NCI-H748 (cell line): ENCODE measurements around the gene CDC14C.
"Not testable (repeated sequence)": the region's sequence is repeated elsewhere in the genome, so short reads cannot be mapped to it uniquely, and the experiment has no call there.

ENCODE experiments used
- DNase-seq: peaks from one replicate; lab custom pipeline; 2025; ENCODE audit not compliant: unreplicated experiment; lab: John Stamatoyannopoulos, UW

The CDC14C gene

DNA sequence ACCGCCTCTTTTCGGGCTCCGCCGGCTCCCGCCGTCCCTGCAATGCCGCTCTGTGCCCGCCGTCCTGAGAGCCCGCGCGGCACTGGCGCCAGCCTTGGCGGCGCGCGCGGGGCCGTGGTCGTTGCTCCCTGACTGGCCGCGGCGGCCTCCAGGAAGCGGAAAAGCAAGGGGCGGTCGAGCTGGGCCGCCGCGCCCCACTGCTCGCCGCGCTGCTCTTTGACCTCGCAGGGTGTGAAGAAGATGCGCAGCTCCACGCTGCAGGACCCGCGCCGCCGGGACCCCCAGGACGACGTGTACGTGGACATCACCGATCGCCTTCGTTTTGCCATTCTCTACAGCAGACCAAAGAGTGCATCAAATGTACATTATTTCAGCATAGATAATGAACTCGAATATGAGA is at the start of gene CDC14C:
CDC14C (plus strand) TSS at position 115 of the 400 bp plus-strand sequence; CDS start at position 241, 126 bp downstream.
- DNase-seq = no peak

DNA sequence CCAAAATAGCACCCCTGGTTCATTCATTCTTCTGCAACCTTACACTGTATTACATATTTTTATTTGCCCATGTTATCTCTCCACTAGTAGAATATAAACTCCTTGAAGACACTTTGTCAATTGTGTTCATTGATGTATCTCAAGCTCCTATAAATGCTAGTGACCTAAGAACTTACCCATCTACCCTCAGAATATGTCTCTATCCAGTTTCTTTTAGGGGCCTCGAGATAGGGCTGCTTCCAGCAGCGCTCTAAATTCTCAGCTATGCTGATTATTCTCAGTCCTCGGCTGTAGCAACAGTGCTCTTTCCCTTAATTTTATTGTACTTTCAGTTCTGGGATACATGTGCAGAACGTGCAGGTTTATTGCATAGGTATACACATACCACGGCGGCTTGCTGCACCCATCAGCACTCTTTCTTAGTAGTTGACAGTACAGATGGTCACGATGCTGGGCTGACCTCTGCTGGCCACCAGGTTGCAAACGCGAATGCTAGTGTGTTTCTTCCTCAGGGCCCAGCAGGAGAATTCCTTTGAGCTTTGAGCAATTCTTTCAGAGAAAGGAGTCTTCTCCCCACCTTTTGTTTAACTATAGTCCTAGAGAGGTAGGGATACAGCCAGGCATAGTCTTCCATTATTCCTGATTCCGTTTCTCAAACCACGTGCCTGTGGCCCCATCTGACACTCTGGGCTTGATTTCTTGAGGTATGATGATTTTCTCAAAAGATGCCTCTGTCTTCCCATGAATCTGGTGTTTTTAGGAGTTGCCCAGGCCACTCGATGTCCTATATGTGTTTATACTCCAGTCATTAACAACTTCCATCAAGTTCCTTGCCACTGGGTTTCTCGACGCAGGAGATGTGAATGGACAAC is 49.1 kb upstream of the CDC14C start:
- DNase-seq = peak; percentile 87

GRCh38 chr7:48876087-48876486 is 48.3 kb upstream of the CDC14C start:
- DNase-seq = no peak

DNA sequence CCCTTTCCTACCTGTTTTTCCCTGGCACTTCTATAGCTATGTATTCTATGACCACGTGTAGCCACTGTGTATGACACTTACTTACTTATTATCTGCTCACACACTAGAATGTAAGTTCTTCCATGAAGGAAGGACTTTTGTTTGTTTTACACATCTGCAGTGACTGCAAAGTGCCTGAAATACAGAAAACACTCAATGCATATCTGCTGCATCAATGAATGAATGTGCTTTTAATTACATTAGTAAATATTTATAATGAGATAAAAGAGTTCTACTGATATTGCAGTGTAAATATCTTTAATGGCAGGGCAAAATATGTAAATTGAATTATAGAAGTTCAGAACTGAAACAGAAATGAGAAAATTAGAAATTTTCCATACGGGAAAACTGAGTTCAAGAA is 43.5 kb upstream of the CDC14C start:
- DNase-seq = peak; percentile 35

- DNase-seq = no peak
Observed at GRCh38 chr7:48887500-48887899, 36.8 kb upstream of the CDC14C start.

- DNase-seq = no peak
Observed at GRCh38 chr7:48894574-48894973, 29.8 kb upstream of the CDC14C start.

GRCh38 chr7:48899932-48900331 is 24.4 kb upstream of the CDC14C start:
- DNase-seq = no peak

GRCh38 chr7:48901966-48902365 is 22.4 kb upstream of the CDC14C start:
- DNase-seq = no peak

DNA sequence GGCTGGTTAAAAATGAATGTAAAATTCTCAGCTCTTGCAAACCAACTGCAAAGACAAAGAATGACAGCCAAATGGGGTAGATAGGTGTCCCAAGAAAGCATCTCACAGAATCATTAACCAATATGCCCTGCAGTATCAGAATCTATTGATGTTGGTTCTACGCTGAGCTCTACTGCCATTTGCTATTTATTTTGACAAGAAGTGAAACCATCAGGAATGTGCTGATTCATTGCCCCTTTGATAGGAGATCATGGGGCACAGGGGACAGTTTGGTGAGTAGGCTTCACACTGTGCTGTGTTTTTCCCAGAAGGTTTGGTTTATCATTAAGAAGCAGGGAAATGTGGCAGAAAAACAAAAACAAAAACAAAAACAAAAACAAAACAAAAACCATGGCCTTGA is 19.4 kb upstream of the CDC14C start:
- DNase-seq = no peak

GRCh38 chr7:48905686-48906085 is 18.7 kb upstream of the CDC14C start:
- DNase-seq = not testable (repeated sequence)

DNA sequence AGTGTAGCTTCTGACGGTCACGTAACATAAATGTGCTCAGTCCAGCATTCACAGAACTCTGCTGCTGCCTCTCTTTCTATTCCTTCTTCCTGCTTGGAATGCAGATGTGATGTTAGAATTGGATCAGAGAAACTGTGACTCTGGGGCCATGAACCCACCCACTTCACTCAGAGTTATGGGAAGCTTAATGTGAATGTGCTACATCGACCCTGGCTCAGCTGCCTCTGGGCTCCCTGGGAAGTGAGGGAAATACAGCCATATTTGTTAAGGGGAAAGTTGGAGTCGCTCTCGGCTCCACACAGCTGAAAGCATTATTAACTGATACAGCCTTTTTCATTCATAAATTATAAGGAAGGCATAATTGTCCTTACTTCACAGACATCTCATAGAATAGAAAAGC is 14.5 kb upstream of the CDC14C start:
- not testable (repeated sequence) for DNase-seq

GRCh38 chr7:48931481-48931880 is 7.1 kb downstream of the CDC14C start:
- no peak for DNase-seq

DNA sequence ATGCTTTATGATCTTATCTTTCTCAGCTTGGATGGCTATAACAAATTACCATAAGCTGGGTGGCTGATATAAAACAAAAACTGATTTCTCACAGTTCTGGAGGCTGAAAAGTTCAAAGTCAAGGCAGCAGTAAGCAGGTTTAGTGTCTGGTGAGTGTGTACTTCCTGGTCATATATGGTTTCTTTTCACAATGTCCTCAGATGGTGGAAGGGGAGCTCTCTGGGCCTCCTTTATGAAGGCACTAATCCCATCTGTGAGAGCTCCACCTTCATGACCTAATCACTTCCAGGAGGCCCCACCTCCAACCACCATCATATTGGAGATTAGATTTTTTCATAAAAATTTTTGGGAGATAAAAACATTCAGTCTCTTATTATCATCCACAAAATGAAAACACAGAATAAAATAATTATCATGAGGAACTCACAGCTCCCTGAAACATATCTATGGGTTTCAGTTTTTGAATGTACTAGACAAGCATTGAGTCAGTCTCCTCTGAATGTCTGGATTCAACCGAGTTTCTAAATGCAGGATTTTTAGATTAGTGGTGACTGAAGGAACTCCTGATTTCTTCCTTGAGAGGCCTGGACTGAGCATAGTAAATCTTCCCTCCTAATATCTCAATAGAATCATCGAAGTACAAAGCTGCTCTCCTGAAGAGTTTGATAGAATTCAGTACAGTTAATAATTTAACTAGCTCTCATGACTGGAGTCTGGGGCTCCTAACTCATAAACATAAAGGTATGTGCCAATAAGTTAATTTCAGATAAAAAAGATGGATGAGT is 8.0 kb downstream of the CDC14C start:
- DNase-seq = no peak

DNA sequence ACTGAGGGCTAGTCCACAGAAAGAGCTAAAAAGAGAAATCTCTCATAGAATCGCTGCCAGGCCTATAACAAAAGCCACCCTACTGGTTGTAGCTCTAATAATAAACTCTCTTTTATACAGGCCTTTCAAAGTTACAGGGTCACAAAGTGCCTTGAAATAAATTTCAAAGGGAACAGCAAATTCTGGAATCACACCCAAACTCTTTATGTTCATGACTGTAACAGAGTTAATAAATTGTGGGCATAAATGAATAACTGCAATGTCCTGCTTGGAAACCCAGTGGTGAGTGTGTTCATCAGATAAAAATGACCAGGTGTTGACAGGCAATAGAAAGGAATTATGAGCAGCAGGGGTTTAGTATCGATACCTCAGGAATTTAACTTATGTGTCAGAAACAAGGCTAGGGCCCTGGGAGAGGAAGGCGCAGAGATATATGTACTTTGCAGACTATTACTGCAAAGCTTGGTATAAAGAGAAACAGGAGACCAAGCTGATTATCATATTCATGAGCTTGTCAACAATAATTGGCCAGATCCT is 9.3 kb downstream of the CDC14C start:
- no peak for DNase-seq

- no peak for DNase-seq
Observed at GRCh38 chr7:48938539-48939295, 14.4 kb downstream of the CDC14C start.

GRCh38 chr7:48943279-48943990 is 19.1 kb downstream of the CDC14C start:
- DNase-seq = no peak

DNA sequence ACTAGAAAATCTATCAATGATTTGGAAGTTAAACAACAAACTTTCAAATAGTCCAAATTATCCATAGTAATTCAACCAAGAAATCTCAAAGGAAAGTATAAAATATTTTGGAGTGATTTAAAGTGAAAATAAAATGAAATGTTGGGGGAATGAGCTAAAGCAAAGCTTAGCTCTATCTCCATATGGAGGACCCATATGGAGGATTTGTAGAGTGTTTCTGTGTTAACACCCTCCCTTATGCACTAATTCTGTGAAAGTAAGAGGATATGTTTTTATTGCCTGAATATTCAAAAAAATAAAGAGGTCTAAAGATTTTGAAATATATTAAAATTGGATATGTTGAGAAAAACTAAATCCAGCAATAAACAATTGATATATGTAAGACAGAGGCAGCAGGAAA is 31.6 kb downstream of the CDC14C start:
- DNase-seq = no peak

GRCh38 chr7:48959676-48960075 is 35.3 kb downstream of the CDC14C start:
- peak; percentile 87 for DNase-seq

DNA sequence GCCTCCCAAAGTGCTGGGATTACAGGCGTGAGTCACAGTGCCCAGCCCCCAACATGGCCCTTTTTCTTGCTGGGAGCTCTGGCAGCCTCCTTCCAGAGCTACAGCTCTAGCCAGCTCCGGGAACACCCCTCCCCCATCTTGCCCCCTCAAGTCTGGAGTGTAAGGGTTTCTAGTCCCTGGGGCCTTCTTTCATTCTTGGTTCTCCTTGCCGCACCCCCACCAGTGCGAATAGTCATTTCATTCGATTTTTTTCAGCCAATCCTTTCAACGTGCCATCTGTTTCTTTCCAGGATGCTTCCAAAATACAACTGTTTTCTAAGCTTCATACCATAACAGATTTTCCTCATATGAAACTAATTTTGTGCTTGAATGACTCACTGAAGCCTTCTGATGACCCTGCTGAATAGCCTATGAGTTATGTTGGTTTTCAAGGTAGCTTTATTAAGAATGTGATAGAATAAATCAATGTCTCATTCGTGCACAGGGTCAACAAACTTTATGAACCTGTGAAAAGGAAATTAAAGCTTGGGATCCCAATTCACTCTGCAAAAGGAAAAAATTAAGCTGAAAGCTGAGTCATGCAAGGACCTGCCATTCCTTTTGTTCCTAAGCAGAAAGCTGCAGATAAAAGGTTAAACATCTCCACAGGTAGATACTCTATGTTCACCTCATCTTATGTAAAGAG is 38.6 kb downstream of the CDC14C start:
- DNase-seq = no peak

GRCh38 chr7:48964074-48964473 is 39.7 kb downstream of the CDC14C start:
- DNase-seq = no peak
